Liver (tissue), 3 donors: Measurements from ENCODE around the gene TNFAIP8.

ENCODE experiments used
- ATF3 ChIP-seq: IDR thresholded peaks from 2 replicates; pipeline ENCODE4 v1.6.1; 2016; ENCODE audit warnings: antibody characterized with exemption
- CTCF ChIP-seq: fragments of 150-350 bp; IDR thresholded peaks from 2 replicates; pipeline ENCODE4 v1.5.1; 2017; ENCODE audit warnings: improper control_type of control experiment, low read depth, low read length; ENCODE audit not compliant: missing input control
- EGR1 ChIP-seq, 2 donors: IDR thresholded peaks; 2 replicates each; pipeline ENCODE4 v1.6.1; 2016 to 2018; ENCODE audit warnings: antibody characterized with exemption in 2 of 2, low read depth in 2 of 2
- FOXA1 ChIP-seq: IDR thresholded peaks from 2 replicates; pipeline ENCODE4 v1.6.1; 2016; ENCODE audit warnings: antibody characterized with exemption
- GABPA ChIP-seq, 2 donors: IDR thresholded peaks in 1 of 2; conservative IDR thresholded peaks in 1 of 2; 2 replicates each; pipeline ENCODE4 v1.6.1; 2016; ENCODE audit warnings: antibody characterized with exemption in 2 of 2, mild to moderate bottlenecking in 1 of 2, moderate library complexity in 1 of 2
- MAX ChIP-seq: IDR thresholded peaks from 2 replicates; pipeline ENCODE4 v1.6.1; 2016; ENCODE audit warnings: antibody characterized with exemption
- NR2F2 ChIP-seq: IDR thresholded peaks from 2 replicates; pipeline ENCODE4 v1.6.1; 2016; ENCODE audit warnings: antibody characterized with exemption
- RAD21 ChIP-seq, 2 donors: IDR thresholded peaks; 2 replicates each; pipeline ENCODE4 v1.6.1; 2016; ENCODE audit warnings: antibody characterized with exemption in 2 of 2, mild to moderate bottlenecking in 2 of 2
- SP1 ChIP-seq: IDR thresholded peaks from 2 replicates; pipeline ENCODE4 v1.6.1; 2018; ENCODE audit warnings: antibody characterized with exemption, mild to moderate bottlenecking
- TAF1 ChIP-seq: conservative IDR thresholded peaks from 2 replicates; pipeline ENCODE4 v1.6.1; 2016; ENCODE audit warnings: antibody characterized with exemption, mild to moderate bottlenecking
- YY1 ChIP-seq: IDR thresholded peaks from 2 replicates; pipeline ENCODE4 v1.6.1; 2016; ENCODE audit warnings: antibody characterized with exemption, mild to moderate bottlenecking
- TF ChIP-seq, protein P1 (sequence below): IDR thresholded peaks from 2 replicates; pipeline ENCODE4 v1.6.1; 2016; ENCODE audit warnings: antibody characterized with exemption, mild to moderate bottlenecking
- TF ChIP-seq, protein P2 (sequence below): IDR thresholded peaks from 2 replicates; pipeline ENCODE4 v1.6.1; 2016; ENCODE audit warnings: antibody characterized with exemption
- donor health status: healthy.
- donor health status: healthy.

DNA sequence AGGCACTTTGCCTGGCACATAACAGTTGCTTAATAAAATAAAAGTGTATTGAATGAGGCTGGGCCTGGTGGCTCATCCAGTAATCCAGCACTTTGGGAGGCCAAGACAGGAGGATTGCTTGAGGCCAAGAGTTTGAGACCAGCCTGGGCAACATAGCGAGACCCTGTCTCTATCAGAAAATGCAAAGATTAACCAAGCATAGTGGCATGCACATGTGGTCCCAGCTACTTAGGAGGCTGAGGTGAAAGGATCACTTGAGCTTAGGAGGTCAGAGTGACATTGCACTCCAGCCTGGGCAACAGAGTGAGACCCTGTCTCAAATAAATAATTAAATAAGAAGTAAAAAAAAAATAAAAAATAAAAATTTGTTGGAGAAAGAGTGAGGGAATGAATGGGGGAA, 21.2 kb downstream of the TNFAIP8 start:
- TF ChIP-seq CTCF (no peak), EGR1 (IDR thresholded peaks at IDR 0.05; ENCODE audit: low read depth in 2 of 2) (no peak), SP1 (no peak), RAD21 (IDR thresholded peaks at IDR 0.05) (no peak), FOXA1 (no peak), MAX (no peak), ATF3 (no peak), YY1 (no peak), TAF1 (no peak), NR2F2 (no peak), GABPA (IDR thresholded peaks at IDR 0.05 in 1 of 2, conservative IDR thresholded peaks at IDR 0.05 in 1 of 2) (no peak)
- TF ChIP-seq, protein P1, sequence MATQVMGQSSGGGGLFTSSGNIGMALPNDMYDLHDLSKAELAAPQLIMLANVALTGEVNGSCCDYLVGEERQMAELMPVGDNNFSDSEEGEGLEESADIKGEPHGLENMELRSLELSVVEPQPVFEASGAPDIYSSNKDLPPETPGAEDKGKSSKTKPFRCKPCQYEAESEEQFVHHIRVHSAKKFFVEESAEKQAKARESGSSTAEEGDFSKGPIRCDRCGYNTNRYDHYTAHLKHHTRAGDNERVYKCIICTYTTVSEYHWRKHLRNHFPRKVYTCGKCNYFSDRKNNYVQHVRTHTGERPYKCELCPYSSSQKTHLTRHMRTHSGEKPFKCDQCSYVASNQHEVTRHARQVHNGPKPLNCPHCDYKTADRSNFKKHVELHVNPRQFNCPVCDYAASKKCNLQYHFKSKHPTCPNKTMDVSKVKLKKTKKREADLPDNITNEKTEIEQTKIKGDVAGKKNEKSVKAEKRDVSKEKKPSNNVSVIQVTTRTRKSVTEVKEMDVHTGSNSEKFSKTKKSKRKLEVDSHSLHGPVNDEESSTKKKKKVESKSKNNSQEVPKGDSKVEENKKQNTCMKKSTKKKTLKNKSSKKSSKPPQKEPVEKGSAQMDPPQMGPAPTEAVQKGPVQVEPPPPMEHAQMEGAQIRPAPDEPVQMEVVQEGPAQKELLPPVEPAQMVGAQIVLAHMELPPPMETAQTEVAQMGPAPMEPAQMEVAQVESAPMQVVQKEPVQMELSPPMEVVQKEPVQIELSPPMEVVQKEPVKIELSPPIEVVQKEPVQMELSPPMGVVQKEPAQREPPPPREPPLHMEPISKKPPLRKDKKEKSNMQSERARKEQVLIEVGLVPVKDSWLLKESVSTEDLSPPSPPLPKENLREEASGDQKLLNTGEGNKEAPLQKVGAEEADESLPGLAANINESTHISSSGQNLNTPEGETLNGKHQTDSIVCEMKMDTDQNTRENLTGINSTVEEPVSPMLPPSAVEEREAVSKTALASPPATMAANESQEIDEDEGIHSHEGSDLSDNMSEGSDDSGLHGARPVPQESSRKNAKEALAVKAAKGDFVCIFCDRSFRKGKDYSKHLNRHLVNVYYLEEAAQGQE, result no peak
- TF ChIP-seq, protein P2, sequence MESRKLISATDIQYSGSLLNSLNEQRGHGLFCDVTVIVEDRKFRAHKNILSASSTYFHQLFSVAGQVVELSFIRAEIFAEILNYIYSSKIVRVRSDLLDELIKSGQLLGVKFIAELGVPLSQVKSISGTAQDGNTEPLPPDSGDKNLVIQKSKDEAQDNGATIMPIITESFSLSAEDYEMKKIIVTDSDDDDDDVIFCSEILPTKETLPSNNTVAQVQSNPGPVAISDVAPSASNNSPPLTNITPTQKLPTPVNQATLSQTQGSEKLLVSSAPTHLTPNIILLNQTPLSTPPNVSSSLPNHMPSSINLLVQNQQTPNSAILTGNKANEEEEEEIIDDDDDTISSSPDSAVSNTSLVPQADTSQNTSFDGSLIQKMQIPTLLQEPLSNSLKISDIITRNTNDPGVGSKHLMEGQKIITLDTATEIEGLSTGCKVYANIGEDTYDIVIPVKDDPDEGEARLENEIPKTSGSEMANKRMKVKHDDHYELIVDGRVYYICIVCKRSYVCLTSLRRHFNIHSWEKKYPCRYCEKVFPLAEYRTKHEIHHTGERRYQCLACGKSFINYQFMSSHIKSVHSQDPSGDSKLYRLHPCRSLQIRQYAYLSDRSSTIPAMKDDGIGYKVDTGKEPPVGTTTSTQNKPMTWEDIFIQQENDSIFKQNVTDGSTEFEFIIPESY, result no peak
